ENCODE measurements around the gene ZDHHC18. TPM values are rescaled to one million over a fixed set of nuclear protein-coding genes. Genes with fewer than 3 reads are reported as not detected.

The ZDHHC18 gene
- total RNA-seq, 1 donor from 2014 or later: 24.2 TPM

DNA sequence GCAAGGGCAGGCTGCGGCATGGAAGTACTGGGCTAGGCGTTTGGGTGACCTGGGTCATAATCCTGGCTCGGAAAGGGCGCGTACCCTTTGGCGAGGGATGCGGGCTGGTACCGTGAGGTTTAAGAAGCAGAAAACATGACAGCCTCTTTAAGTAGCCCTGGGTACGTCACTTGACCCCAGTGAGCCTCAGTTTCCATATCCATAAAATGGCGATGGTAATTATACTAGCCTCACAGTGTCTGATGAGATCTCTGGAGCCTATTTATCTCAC, 38.0 kb upstream of the ZDHHC18 start:
- Mint-ChIP-seq H3K4me1 (ENCODE audit: unreplicated experiment) (peaks cover 62% of the 10 kb centered on the region), H3K4me3 (ENCODE audit: unreplicated experiment) (peak overlapping the region; percentile 95), H3K27ac (ENCODE audit: unreplicated experiment) (peak overlapping the region; percentile 100), H3K9me3 (ENCODE audit: unreplicated experiment) (no peaks in the 10 kb centered on the region), H3K36me3 (ENCODE audit: unreplicated experiment) (peaks cover 5% of the 10 kb centered on the region), H3K27me3 (ENCODE audit: unreplicated experiment) (no peaks in the 10 kb centered on the region)
- TF ChIP-seq, protein P1, sequence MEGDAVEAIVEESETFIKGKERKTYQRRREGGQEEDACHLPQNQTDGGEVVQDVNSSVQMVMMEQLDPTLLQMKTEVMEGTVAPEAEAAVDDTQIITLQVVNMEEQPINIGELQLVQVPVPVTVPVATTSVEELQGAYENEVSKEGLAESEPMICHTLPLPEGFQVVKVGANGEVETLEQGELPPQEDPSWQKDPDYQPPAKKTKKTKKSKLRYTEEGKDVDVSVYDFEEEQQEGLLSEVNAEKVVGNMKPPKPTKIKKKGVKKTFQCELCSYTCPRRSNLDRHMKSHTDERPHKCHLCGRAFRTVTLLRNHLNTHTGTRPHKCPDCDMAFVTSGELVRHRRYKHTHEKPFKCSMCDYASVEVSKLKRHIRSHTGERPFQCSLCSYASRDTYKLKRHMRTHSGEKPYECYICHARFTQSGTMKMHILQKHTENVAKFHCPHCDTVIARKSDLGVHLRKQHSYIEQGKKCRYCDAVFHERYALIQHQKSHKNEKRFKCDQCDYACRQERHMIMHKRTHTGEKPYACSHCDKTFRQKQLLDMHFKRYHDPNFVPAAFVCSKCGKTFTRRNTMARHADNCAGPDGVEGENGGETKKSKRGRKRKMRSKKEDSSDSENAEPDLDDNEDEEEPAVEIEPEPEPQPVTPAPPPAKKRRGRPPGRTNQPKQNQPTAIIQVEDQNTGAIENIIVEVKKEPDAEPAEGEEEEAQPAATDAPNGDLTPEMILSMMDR (IDR thresholded peaks at IDR 0.05): no peak
- no peak for DNase-seq (ENCODE audit: extremely low spot score, unreplicated experiment)

DNA sequence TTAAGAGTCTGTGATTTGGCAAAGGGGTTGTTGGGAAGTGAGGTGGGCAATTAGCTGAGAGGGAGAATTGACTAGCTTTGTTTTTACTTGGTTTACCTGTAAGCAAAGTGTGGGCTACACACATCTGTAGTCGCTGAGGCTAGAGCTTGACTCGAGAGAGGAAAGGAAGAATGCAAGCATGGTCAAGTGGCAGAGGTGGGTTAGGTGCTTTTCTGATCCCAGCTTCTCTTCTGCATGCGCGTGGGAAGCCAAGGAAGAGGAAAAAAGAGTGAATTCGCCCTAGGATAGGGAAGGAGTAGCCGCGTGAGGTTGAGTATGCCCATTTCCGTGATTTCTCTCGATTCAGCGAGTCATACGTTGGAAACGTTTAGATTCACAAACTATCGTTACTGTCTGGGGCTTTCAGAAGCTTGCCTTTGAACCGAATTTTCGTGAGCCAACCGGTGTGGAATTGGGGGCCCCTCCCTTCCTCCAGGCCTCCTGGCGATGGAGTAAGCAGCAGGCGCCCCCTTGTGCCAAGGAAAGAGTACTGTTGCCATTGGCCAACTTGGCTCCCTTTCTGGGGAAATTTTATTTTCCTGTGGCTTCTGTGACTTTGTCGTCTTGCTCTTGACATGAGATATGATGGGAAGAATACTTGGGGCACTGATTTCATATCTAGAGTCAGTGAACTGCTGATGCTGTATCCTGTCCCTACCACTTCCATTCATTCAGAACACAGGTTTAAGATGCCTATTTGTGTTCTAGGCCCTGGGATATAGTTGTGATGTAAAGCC, 37.5 kb upstream of the ZDHHC18 start:
- peaks cover 7% of the 10 kb centered on the region for H3K36me3 Mint-ChIP-seq (ENCODE audit: unreplicated experiment)
- peak; percentile 91 for DNase-seq (ENCODE audit: extremely low spot score, unreplicated experiment)
- H3K27ac Mint-ChIP-seq (ENCODE audit: unreplicated experiment): peak overlapping the region; percentile 100
- peaks cover 56% of the 10 kb centered on the region for H3K4me1 Mint-ChIP-seq (ENCODE audit: unreplicated experiment)
- H3K9me3 Mint-ChIP-seq (ENCODE audit: unreplicated experiment): no peaks in the 10 kb centered on the region
- H3K4me3 Mint-ChIP-seq (ENCODE audit: unreplicated experiment): peak overlapping the region; percentile 95
- TF ChIP-seq, protein P1 (IDR thresholded peaks at IDR 0.05): peak; percentile 99
- H3K27me3 Mint-ChIP-seq (ENCODE audit: unreplicated experiment): no peaks in the 10 kb centered on the region

DNA sequence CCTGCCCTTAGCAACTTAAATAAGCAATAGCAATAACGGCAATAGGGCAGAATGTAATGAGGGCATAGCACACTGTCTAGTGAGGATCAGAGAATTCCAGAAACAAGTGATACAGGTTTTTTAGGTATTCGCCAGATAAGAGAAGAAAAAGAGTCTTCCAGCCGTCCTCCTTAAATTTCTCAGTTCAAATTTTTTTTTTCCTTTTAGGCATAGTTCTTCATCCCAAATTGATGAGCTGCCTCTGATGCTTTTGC, 36.9 kb upstream of the ZDHHC18 start:
- no peaks in the 10 kb centered on the region for H3K27me3 Mint-ChIP-seq (ENCODE audit: unreplicated experiment)
- peaks cover 51% of the 10 kb centered on the region for H3K4me1 Mint-ChIP-seq (ENCODE audit: unreplicated experiment)

DNA sequence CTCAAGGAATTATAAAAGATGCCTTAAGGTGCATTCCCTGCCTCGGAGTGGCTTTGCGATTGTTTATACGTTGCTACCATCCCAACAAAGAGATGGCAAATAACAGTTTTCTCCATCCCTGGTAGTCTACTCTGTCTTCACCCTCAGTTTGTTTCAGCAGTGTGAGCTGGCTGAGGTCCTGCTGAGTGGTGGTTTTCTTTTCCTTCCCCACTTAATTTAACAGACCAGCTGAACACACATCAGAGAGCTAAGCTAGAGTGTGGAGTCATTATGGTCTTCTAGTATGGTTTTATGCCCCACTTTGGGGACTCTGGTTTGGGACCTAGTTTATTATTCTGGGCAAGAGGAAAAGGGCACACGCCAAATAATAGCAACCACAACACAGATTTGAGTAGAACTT, 36.6 kb upstream of the ZDHHC18 start:
- peak overlapping the region; percentile 37 for H3K27ac Mint-ChIP-seq (ENCODE audit: unreplicated experiment)
- peaks cover 7% of the 10 kb centered on the region for H3K36me3 Mint-ChIP-seq (ENCODE audit: unreplicated experiment)
- H3K4me3 Mint-ChIP-seq (ENCODE audit: unreplicated experiment): no peak overlapping the region
- DNase-seq (ENCODE audit: extremely low spot score, unreplicated experiment): no peak
- H3K4me1 Mint-ChIP-seq (ENCODE audit: unreplicated experiment): peaks cover 47% of the 10 kb centered on the region
- no peaks in the 10 kb centered on the region for H3K9me3 Mint-ChIP-seq (ENCODE audit: unreplicated experiment)
- H3K27me3 Mint-ChIP-seq (ENCODE audit: unreplicated experiment): no peaks in the 10 kb centered on the region
- TF ChIP-seq, protein P1 (IDR thresholded peaks at IDR 0.05): no peak

More for the DNA sequence above, 36.9 kb upstream of the ZDHHC18 start:
- H3K36me3 Mint-ChIP-seq (ENCODE audit: unreplicated experiment): peaks cover 7% of the 10 kb centered on the region
- H3K4me3 Mint-ChIP-seq (ENCODE audit: unreplicated experiment): no peak overlapping the region
- no peaks in the 10 kb centered on the region for H3K9me3 Mint-ChIP-seq (ENCODE audit: unreplicated experiment)
- no peak for DNase-seq (ENCODE audit: extremely low spot score, unreplicated experiment)
- peak overlapping the region; percentile 100 for H3K27ac Mint-ChIP-seq (ENCODE audit: unreplicated experiment)
- TF ChIP-seq, protein P1 (IDR thresholded peaks at IDR 0.05): no peak

DNA sequence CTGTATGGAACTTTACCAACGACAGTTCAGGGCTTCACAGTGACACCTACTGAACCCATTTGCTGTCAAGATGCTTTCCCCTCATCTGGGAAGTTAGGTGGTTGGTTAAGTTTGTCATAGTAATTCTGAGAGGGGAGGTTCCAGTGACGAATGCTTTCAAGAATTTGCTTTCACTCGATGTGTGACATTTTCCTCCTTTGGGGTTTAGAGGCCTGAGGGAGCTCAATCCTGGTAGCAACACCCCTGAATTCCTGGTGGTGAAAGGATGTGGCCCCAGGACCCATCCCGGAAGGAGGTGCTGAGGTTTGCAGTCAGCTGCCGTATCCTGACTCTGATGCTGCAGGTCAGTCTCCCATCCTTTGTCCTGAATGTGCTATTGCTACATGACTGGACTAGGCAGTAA, 35.9 kb upstream of the ZDHHC18 start:
- H3K27ac Mint-ChIP-seq (ENCODE audit: unreplicated experiment): no peak overlapping the region
- H3K4me3 Mint-ChIP-seq (ENCODE audit: unreplicated experiment): no peak overlapping the region

More for the DNA sequence above, 35.9 kb upstream of the ZDHHC18 start:
- peaks cover 41% of the 10 kb centered on the region for H3K4me1 Mint-ChIP-seq (ENCODE audit: unreplicated experiment)
- no peaks in the 10 kb centered on the region for H3K9me3 Mint-ChIP-seq (ENCODE audit: unreplicated experiment)
- H3K27me3 Mint-ChIP-seq (ENCODE audit: unreplicated experiment): no peaks in the 10 kb centered on the region
- no peak for DNase-seq (ENCODE audit: extremely low spot score, unreplicated experiment)
- H3K36me3 Mint-ChIP-seq (ENCODE audit: unreplicated experiment): peaks cover 7% of the 10 kb centered on the region
- TF ChIP-seq, protein P1 (IDR thresholded peaks at IDR 0.05): no peak
